K562 (cell line): ENCODE data around the gene CDKN1B. TPM values are rescaled to one million over a fixed set of nuclear protein-coding genes. Genes with fewer than 3 reads are reported as not detected.

Experiments
- ADNP ChIP-seq: fragments of 200-800 bp; sonication (Bioruptor generic); IDR thresholded peaks from 2 replicates; pipeline ENCODE4 v1.6.1; 2016; ENCODE audit warnings: missing genetic modification characterization, missing compliant biosample characterization
- CXXC5 ChIP-seq: fragments of 250-450 bp; sonication (Bioruptor Pico); IDR thresholded peaks from 2 replicates; pipeline ENCODE4 v1.8.0; 2022; ENCODE audit warnings: inconsistent platforms, mild to moderate bottlenecking, moderate library complexity
- HNRNPL ChIP-seq: fragments of 200-400 bp; formaldehyde crosslinking; IDR thresholded peaks from 2 replicates; pipeline ENCODE4 v1.6.1; 2017; ENCODE audit warnings: low read depth, mild to moderate bottlenecking, low read length
- HNRNPUL1 ChIP-seq: fragments of 200-400 bp; formaldehyde crosslinking; IDR thresholded peaks from 2 replicates; pipeline ENCODE4 v1.6.1; 2017; ENCODE audit warnings: low read length
- LCOR ChIP-seq: sonication (generic); formaldehyde crosslinking; IDR thresholded peaks from 2 replicates; pipeline ENCODE4 v1.8.0; 2022; ENCODE audit warnings: mild to moderate bottlenecking, missing genetic modification reagents
- NFE2 ChIP-seq: IDR thresholded peaks from 2 replicates; pipeline ENCODE4 v1.6.1; 2014; ENCODE audit warnings: antibody characterized with exemption, low read depth
- RBM39 ChIP-seq: fragments of 200-400 bp; formaldehyde crosslinking; optimal IDR thresholded peaks from 2 replicates; pipeline ENCODE3; 2018; ENCODE audit warnings: low read depth, low read length
- SRF ChIP-seq, 2 experiments: fragments of 250-450, 450-650 bp in 1 of 2; sonication (Bioruptor Pico) in 1 of 2; sonication (generic) in 1 of 2; formaldehyde crosslinking; IDR thresholded peaks; 2 replicates each; pipeline versions ENCODE4 v1.5.0 to v1.5.1; 2020 to 2022; ENCODE audit warnings: mild to moderate bottlenecking in 1 of 2, missing genetic modification reagents in 1 of 2
- TAF9B ChIP-seq: fragments of 450-650 bp; IDR thresholded peaks from 2 replicates; pipeline ENCODE4 v1.6.1; 2018; ENCODE audit warnings: mild to moderate bottlenecking; ENCODE audit not compliant: partially characterized antibody
- ZNF140 ChIP-seq: fragments of 250-450 bp; sonication (Bioruptor Pico); IDR thresholded peaks from 2 replicates; pipeline ENCODE4 v1.8.0; 2021; ENCODE audit warnings: moderate library complexity, mild to moderate bottlenecking, inconsistent platforms
- ZNF224 ChIP-seq: sonication (generic); formaldehyde crosslinking; IDR thresholded peaks from 2 replicates; pipeline ENCODE4 v1.8.0; 2022; ENCODE audit warnings: mild to moderate bottlenecking, missing genetic modification reagents
- polyA plus RNA-seq, 8 experiments: library from polyadenylated mRNA; depleted of rRNA in 4 of 8; stranded (reverse) in 5 of 8; unstranded in 3 of 8; fragments of >200 nt; fragmentation: Nextera tagmentation in 2 of 8; fragmentation: Illumina TruSeq in 1 of 8; extraction: Ambion mirVana in 2 of 8; extraction: Trizol in 1 of 8; gene quantifications; 2 replicates each; pipeline versions ENCODE4 v1.2.1 to v1.2.3, GENCODE V29; 2011 to 2014; ENCODE audit warnings: inconsistent platforms in 1 of 8, missing spikeins in 1 of 8
- total RNA-seq, 7 experiments: library from RNA; depleted of rRNA in 6 of 7; stranded (reverse); fragments of >200 nt in 6 of 7; fragmentation: Illumina TruSeq in 2 of 7; extraction: Trizol in 2 of 7; gene quantifications; 2 replicates each; pipeline versions ENCODE4 v1.2.1 to v1.2.3, GENCODE V29; 2011 to 2021; ENCODE audit warnings: low replicate concordance in 1 of 7
- TF ChIP-seq, protein P1 (sequence below): fragments of 450-650 bp; IDR thresholded peaks from 2 replicates; pipeline ENCODE4 v1.6.1; 2016; ENCODE audit warnings: low read depth, mild to moderate bottlenecking, moderate library complexity
- TF ChIP-seq, protein P2 (sequence below): fragments of 150-350 bp; IDR thresholded peaks from 2 replicates; pipeline ENCODE4 v1.6.1; 2014; ENCODE audit warnings: low read depth, mild to moderate bottlenecking, low read length, borderline replicate concordance
- TF ChIP-seq, protein P3 (sequence below): fragments of 250-450 bp; sonication (Bioruptor Pico); IDR thresholded peaks from 2 replicates; pipeline ENCODE4 v1.4.0; 2020; ENCODE audit warnings: mild to moderate bottlenecking, moderate library complexity
- TF ChIP-seq, protein P4 (sequence below): sonication (generic); formaldehyde crosslinking; IDR thresholded peaks from 2 replicates; pipeline ENCODE4 v1.8.1; 2023; ENCODE audit warnings: mild to moderate bottlenecking, missing genetic modification reagents, moderate library complexity
- TF ChIP-seq, protein P5 (sequence below): sonication (generic); formaldehyde crosslinking; IDR thresholded peaks from 2 replicates; pipeline ENCODE4 v1.8.0; 2022; ENCODE audit warnings: mild to moderate bottlenecking, missing genetic modification reagents

CDKN1B gene
- total and polyA plus RNA-seq, 9 of the 15 experiments (the other 6 are each of a cell fraction or from before 2014, with no cell fraction given): 2.6 to 35.2 (median 15.5) TPM

DNA sequence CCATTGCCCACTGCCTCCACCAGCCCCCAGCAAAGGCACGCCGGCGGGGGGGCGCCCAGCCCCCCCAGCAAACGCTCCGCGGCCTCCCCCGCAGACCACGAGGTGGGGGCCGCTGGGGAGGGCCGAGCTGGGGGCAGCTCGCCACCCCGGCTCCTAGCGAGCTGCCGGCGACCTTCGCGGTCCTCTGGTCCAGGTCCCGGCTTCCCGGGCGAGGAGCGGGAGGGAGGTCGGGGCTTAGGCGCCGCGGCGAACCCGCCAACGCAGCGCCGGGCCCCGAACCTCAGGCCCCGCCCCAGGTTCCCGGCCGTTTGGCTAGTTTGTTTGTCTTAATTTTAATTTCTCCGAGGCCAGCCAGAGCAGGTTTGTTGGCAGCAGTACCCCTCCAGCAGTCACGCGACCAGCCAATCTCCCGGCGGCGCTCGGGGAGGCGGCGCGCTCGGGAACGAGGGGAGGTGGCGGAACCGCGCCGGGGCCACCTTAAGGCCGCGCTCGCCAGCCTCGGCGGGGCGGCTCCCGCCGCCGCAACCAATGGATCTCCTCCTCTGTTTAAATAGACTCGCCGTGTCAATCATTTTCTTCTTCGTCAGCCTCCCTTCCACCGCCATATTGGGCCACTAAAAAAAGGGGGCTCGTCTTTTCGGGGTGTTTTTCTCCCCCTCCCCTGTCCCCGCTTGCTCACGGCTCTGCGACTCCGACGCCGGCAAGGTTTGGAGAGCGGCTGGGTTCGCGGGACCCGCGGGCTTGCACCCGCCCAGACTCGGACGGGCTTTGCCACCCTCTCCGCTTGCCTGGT, at the start of gene CDKN1B (continued):
- TF ChIP-seq LCOR (no peak), RBM39 (no peak), TAF9B (peak; percentile 50), ZNF140 (CRISPR knock-in tag) (no peak), HNRNPL (no peak), CXXC5 (CRISPR knock-in tag) (peak; percentile 89), ADNP (tag) (no peak), NFE2 (no peak), SRF (CRISPR knock-in tag; IDR thresholded peaks at IDR 0.05) (no peak), HNRNPUL1 (no peak), ZNF224 (CRISPR knock-in tag) (no peak)
- TF ChIP-seq, protein P1, sequence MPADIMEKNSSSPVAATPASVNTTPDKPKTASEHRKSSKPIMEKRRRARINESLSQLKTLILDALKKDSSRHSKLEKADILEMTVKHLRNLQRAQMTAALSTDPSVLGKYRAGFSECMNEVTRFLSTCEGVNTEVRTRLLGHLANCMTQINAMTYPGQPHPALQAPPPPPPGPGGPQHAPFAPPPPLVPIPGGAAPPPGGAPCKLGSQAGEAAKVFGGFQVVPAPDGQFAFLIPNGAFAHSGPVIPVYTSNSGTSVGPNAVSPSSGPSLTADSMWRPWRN: no peak
- TF ChIP-seq, protein P2, sequence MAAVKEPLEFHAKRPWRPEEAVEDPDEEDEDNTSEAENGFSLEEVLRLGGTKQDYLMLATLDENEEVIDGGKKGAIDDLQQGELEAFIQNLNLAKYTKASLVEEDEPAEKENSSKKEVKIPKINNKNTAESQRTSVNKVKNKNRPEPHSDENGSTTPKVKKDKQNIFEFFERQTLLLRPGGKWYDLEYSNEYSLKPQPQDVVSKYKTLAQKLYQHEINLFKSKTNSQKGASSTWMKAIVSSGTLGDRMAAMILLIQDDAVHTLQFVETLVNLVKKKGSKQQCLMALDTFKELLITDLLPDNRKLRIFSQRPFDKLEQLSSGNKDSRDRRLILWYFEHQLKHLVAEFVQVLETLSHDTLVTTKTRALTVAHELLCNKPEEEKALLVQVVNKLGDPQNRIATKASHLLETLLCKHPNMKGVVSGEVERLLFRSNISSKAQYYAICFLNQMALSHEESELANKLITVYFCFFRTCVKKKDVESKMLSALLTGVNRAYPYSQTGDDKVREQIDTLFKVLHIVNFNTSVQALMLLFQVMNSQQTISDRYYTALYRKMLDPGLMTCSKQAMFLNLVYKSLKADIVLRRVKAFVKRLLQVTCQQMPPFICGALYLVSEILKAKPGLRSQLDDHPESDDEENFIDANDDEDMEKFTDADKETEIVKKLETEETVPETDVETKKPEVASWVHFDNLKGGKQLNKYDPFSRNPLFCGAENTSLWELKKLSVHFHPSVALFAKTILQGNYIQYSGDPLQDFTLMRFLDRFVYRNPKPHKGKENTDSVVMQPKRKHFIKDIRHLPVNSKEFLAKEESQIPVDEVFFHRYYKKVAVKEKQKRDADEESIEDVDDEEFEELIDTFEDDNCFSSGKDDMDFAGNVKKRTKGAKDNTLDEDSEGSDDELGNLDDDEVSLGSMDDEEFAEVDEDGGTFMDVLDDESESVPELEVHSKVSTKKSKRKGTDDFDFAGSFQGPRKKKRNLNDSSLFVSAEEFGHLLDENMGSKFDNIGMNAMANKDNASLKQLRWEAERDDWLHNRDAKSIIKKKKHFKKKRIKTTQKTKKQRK: no peak
- TF ChIP-seq, protein P3, sequence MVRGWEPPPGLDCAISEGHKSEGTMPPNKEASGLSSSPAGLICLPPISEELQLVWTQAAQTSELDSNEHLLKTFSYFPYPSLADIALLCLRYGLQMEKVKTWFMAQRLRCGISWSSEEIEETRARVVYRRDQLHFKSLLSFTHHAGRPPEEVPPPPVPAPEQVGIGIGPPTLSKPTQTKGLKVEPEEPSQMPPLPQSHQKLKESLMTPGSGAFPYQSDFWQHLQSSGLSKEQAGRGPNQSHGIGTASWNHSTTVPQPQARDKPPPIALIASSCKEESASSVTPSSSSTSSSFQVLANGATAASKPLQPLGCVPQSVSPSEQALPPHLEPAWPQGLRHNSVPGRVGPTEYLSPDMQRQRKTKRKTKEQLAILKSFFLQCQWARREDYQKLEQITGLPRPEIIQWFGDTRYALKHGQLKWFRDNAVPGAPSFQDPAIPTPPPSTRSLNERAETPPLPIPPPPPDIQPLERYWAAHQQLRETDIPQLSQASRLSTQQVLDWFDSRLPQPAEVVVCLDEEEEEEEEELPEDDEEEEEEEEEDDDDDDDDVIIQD (CRISPR knock-in tag): no peak
- TF ChIP-seq, protein P4, sequence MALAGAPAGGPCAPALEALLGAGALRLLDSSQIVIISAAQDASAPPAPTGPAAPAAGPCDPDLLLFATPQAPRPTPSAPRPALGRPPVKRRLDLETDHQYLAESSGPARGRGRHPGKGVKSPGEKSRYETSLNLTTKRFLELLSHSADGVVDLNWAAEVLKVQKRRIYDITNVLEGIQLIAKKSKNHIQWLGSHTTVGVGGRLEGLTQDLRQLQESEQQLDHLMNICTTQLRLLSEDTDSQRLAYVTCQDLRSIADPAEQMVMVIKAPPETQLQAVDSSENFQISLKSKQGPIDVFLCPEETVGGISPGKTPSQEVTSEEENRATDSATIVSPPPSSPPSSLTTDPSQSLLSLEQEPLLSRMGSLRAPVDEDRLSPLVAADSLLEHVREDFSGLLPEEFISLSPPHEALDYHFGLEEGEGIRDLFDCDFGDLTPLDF (CRISPR knock-in tag): no peak
- TF ChIP-seq, protein P5, sequence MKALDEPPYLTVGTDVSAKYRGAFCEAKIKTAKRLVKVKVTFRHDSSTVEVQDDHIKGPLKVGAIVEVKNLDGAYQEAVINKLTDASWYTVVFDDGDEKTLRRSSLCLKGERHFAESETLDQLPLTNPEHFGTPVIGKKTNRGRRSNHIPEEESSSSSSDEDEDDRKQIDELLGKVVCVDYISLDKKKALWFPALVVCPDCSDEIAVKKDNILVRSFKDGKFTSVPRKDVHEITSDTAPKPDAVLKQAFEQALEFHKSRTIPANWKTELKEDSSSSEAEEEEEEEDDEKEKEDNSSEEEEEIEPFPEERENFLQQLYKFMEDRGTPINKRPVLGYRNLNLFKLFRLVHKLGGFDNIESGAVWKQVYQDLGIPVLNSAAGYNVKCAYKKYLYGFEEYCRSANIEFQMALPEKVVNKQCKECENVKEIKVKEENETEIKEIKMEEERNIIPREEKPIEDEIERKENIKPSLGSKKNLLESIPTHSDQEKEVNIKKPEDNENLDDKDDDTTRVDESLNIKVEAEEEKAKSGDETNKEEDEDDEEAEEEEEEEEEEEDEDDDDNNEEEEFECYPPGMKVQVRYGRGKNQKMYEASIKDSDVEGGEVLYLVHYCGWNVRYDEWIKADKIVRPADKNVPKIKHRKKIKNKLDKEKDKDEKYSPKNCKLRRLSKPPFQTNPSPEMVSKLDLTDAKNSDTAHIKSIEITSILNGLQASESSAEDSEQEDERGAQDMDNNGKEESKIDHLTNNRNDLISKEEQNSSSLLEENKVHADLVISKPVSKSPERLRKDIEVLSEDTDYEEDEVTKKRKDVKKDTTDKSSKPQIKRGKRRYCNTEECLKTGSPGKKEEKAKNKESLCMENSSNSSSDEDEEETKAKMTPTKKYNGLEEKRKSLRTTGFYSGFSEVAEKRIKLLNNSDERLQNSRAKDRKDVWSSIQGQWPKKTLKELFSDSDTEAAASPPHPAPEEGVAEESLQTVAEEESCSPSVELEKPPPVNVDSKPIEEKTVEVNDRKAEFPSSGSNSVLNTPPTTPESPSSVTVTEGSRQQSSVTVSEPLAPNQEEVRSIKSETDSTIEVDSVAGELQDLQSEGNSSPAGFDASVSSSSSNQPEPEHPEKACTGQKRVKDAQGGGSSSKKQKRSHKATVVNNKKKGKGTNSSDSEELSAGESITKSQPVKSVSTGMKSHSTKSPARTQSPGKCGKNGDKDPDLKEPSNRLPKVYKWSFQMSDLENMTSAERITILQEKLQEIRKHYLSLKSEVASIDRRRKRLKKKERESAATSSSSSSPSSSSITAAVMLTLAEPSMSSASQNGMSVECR (CRISPR knock-in tag): peak; percentile 42; the same call in 1 of the 2 replicates
